Keratinocyte (primary cell): Measurements from ENCODE around the gene HRK.

Experiments used
- CTCF ChIP-seq, 3 experiments: IDR thresholded peaks in 1 of 3; conservative IDR thresholded peaks in 1 of 3; optimal IDR thresholded peaks in 1 of 3; 2 replicates in 2 of 3; 3 replicates in 1 of 3; pipeline versions ENCODE3 to v1.5.1; 2011; ENCODE audit warnings: low read length in 3 of 3, mild to moderate bottlenecking in 3 of 3, moderate library complexity in 2 of 3, control low read depth in 1 of 3, inconsistent platforms in 1 of 3; ENCODE audit not compliant: insufficient read depth in 2 of 3; ENCODE audit errors: extremely low read depth in 1 of 3
- EZH2 ChIP-seq: IDR thresholded peaks from one replicate; pipeline ENCODE4 v1.6.1; 2012; ENCODE audit warnings: inconsistent platforms, mild to moderate bottlenecking, low read length, moderate library complexity

GRCh38 chr12:116927244-116927940 is 46.2 kb upstream of the HRK start:
- no peak for TF ChIP-seq CTCF (optimal IDR thresholded peaks at IDR 0.05 in 1 of 3, IDR thresholded peaks at IDR 0.05 in 1 of 3, conservative IDR thresholded peaks at IDR 0.05 in 1 of 3; ENCODE audit: extremely low read depth in 1 of 3, insufficient read depth in 2 of 3, low read length in 3 of 3)
- TF ChIP-seq EZH2 = no peak
